ENCODE data around the gene TNRC6C.

DNA sequence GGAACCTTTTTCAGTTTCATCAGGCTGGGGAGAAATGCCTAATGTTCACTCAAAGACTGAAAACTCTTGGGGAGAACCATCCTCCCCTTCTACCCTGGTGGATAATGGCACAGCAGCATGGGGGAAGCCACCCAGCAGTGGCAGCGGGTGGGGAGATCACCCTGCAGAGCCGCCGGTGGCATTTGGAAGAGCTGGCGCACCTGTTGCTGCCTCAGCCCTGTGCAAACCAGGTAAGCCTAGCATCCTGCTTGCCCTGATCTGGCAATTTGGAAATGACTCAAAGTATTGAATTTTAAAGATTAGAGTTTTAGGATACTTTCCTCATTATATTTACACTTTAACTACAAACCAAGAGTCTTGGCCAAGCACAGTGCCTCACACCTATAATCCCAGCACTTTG lies 106.2 kb downstream of the TNRC6C start:
- TF ChIP-seq, protein P1, sequence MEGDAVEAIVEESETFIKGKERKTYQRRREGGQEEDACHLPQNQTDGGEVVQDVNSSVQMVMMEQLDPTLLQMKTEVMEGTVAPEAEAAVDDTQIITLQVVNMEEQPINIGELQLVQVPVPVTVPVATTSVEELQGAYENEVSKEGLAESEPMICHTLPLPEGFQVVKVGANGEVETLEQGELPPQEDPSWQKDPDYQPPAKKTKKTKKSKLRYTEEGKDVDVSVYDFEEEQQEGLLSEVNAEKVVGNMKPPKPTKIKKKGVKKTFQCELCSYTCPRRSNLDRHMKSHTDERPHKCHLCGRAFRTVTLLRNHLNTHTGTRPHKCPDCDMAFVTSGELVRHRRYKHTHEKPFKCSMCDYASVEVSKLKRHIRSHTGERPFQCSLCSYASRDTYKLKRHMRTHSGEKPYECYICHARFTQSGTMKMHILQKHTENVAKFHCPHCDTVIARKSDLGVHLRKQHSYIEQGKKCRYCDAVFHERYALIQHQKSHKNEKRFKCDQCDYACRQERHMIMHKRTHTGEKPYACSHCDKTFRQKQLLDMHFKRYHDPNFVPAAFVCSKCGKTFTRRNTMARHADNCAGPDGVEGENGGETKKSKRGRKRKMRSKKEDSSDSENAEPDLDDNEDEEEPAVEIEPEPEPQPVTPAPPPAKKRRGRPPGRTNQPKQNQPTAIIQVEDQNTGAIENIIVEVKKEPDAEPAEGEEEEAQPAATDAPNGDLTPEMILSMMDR (IDR thresholded peaks at IDR 0.05 in 8 of 11, conservative IDR thresholded peaks at IDR 0.05 in 3 of 11) = no peak
- no peak for TF ChIP-seq POLR2A (IDR thresholded peaks at IDR 0.05)

Measured in spleen (tissue), 7 donors.